ENCODE measurements around the gene RAP2C. TPM values are rescaled to one million over a fixed set of nuclear protein-coding genes. Genes with fewer than 3 reads are reported as not detected.

RAP2C gene
- total RNA-seq, 2 donors from 2014 or later, result 34.4 to 39.4 TPM

GRCh38 chrX:132209527-132209926 lies 9.7 kb downstream of the RAP2C start:
- peaks cover 6% of the 10 kb centered on the region in 2 donors for H3K36me3 Mint-ChIP-seq

GRCh38 chrX:132208422-132208821 lies 10.8 kb downstream of the RAP2C start:
- no peak for ATAC-seq
- H3K36me3 Mint-ChIP-seq, result no peaks in the 10 kb centered on the region
- no peak overlapping the region for H3K27ac Mint-ChIP-seq
- H3K9me3 Mint-ChIP-seq, result no peaks in the 10 kb centered on the region
- DNase-seq (ENCODE audit: low spot score in 2 of 2), result no peak

More at GRCh38 chrX:132209527-132209926, 9.7 kb downstream of the RAP2C start:
- no peaks in the 10 kb centered on the region for H3K9me3 Mint-ChIP-seq
- no peak for DNase-seq (ENCODE audit: low spot score in 2 of 2)
- H3K27ac Mint-ChIP-seq, result no peak overlapping the region
- ATAC-seq, result no peak

DNA sequence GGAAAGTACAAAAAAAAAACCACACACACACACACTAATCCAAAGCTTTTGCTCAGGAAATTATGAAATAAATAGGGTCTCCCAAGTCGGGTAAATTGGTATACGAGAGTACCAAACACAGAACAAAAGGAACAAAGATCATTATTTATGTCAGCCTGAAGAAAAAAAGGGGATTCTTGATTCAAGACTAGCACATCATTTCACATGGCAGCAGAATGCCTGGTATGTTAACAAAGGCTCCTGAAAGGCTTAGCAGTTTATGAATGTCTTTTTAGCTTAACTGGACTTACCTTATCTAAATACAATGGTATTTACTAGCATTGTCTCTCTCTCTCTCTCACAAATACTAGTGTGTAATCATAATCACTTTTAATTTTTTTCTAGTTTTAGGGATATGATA lies 11.3 kb downstream of the RAP2C start:
- ATAC-seq (no peak), DNase-seq (ENCODE audit: low spot score in 2 of 2) (no peak)
- H3K36me3 Mint-ChIP-seq, result no peaks in the 10 kb centered on the region
- H3K27ac Mint-ChIP-seq, result no peak overlapping the region
- H3K9me3 Mint-ChIP-seq, result no peaks in the 10 kb centered on the region

- no peak for ATAC-seq
- Mint-ChIP-seq H3K27ac (no peak overlapping the region), H3K9me3 (no peaks in the 10 kb centered on the region), H3K36me3 (no peaks in the 10 kb centered on the region)
- DNase-seq (ENCODE audit: low spot score in 2 of 2), result no peak
Measured at GRCh38 chrX:132206259-132206658, 13.0 kb downstream of the RAP2C start.

DNA sequence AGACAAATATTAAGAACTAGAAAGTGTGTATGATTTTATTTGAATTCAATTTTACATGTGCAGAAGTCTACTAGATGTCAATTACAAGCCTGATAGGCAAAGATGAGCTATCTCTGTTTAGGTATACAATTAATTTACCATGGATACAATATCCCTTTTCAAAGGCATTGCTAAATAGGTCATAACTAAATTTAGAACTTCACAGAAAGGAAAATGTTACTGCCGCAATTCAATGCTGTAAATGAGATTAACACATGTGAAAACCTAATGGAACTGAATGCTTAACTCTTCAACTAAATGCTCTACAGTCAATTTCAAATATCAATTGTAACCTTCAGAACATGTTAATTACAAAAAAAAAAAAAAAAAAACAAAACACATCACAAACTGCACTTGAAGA lies 14.6 kb downstream of the RAP2C start:
- ATAC-seq (no peak), DNase-seq (ENCODE audit: low spot score in 2 of 2) (no peak)
- H3K27ac Mint-ChIP-seq, result no peak overlapping the region
- no peaks in the 10 kb centered on the region for H3K9me3 Mint-ChIP-seq
- no peaks in the 10 kb centered on the region for H3K36me3 Mint-ChIP-seq

- Mint-ChIP-seq H3K9me3 (peaks cover 0 to 5% of the 10 kb centered on the region in 2 donors), H3K36me3 (peaks cover 0 to 6% of the 10 kb centered on the region in 2 donors), H3K27ac (no peak overlapping the region)
- DNase-seq (ENCODE audit: low spot score in 2 of 2) (no peak), ATAC-seq (no peak)
Measured at GRCh38 chrX:132200976-132201375, 18.3 kb downstream of the RAP2C start.

GRCh38 chrX:132199941-132200340 lies 19.3 kb downstream of the RAP2C start:
- Mint-ChIP-seq H3K36me3 (peaks cover 2 to 6% of the 10 kb centered on the region in 2 donors), H3K27ac (no peak overlapping the region), H3K9me3 (peaks cover 0 to 5% of the 10 kb centered on the region in 2 donors)
- no peak for ATAC-seq
- DNase-seq (ENCODE audit: low spot score in 2 of 2), result no peak

DNA sequence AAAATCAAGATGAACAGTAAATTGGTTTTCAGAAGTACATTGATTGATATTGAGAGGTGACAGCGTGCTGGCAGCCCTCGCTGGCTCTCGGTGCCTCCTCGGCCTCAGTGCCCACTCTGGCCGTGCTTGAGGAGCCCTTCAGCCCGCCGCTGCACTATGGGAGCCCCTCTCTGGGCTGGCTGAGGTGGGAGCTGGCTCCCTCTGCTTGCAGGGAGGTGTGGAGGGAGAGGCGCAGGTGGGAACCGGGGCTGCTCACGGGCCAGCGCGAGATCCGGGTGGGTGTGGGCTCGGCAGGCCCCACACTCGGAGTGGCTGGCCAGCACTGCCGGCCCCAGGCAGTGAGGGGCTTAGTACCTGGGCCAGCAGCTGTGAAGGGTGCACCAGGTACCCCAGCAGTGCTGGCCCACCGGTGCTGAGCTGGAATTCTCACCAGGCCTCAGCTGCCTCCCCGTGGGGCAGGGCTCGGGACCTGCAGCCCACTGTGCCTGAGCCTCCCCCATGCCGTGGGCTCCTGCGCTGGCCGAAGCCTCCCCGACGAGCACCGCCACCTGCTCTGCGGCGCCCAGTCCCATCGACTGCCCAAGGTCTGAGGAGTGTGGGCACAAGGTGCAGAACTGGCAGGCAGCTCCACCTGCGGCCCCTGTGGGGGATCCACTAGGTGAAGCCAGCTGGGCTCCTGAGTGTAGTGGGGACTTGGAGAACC lies 25.2 kb downstream of the RAP2C start:
- Mint-ChIP-seq H3K36me3 (peaks cover 5 to 6% of the 10 kb centered on the region in 2 donors), H3K27ac (no peak overlapping the region), H3K9me3 (peaks cover 0 to 5% of the 10 kb centered on the region in 2 donors)
- no peak for DNase-seq (ENCODE audit: low spot score in 2 of 2)
- ATAC-seq, result no peak

DNA sequence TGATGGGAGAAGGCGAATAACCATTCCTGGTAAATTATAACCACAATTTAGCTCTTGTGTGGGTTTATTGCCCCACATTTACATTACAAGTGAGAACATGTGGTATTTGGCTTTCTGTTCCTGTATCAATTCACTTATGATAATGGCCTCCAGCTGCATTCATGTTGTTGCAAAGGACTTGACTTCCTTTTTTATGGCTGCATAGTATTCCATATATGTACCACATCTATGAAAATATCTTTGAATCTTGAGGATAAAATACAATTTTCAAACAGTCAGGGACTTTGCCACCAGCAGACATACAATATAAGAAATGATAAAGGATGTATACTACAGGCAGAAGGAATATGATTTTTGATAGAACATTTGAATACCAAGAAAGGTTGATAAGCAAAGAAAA lies 27.3 kb downstream of the RAP2C start:
- ATAC-seq (no peak), DNase-seq (ENCODE audit: low spot score in 2 of 2) (no peak)
- peaks cover 0 to 5% of the 10 kb centered on the region in 2 donors for H3K9me3 Mint-ChIP-seq
- no peak overlapping the region for H3K27ac Mint-ChIP-seq
- peaks cover 5 to 6% of the 10 kb centered on the region in 2 donors for H3K36me3 Mint-ChIP-seq

- DNase-seq (ENCODE audit: low spot score in 2 of 2) (no peak), ATAC-seq (no peak)
- Mint-ChIP-seq H3K36me3 (no peaks in the 10 kb centered on the region), H3K9me3 (no peaks in the 10 kb centered on the region), H3K27ac (no peak overlapping the region)
Measured at GRCh38 chrX:132188175-132188574, 31.1 kb downstream of the RAP2C start.

DNA sequence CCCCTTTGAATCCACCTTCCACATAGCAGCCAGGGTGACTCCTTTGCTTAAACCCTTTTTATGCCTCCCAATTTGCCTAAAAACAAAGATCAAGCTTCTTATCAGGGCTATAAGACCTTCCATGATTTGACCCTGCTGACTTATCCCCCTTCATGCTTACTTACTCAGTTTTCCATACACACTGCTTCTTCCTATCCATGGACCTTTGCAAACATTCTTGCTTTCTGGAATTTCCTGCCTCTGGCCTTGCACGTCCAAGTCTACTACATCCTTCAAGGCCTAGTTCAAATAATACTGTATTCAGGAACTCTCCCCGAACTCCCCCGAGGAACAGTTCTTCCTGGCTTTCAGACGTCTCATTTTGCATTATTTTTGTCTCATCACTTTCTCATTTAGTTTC lies 31.8 kb downstream of the RAP2C start:
- no peak overlapping the region for H3K27ac Mint-ChIP-seq
- H3K9me3 Mint-ChIP-seq, result no peaks in the 10 kb centered on the region
- H3K36me3 Mint-ChIP-seq, result no peaks in the 10 kb centered on the region
- DNase-seq (ENCODE audit: low spot score in 2 of 2) (no peak), ATAC-seq (no peak)

GRCh38 chrX:132184871-132185270 lies 34.4 kb downstream of the RAP2C start:
- ATAC-seq (no peak), DNase-seq (ENCODE audit: low spot score in 2 of 2) (no peak)

GRCh38 chrX:132181364-132181763 lies 37.9 kb downstream of the RAP2C start:
- ATAC-seq (no peak), DNase-seq (ENCODE audit: low spot score in 2 of 2) (no peak)
- H3K9me3 Mint-ChIP-seq, result no peaks in the 10 kb centered on the region
- H3K27ac Mint-ChIP-seq, result no peak overlapping the region
- H3K36me3 Mint-ChIP-seq, result no peaks in the 10 kb centered on the region

More at GRCh38 chrX:132184871-132185270, 34.4 kb downstream of the RAP2C start:
- Mint-ChIP-seq H3K36me3 (no peaks in the 10 kb centered on the region), H3K9me3 (no peaks in the 10 kb centered on the region), H3K27ac (no peak overlapping the region)

DNA sequence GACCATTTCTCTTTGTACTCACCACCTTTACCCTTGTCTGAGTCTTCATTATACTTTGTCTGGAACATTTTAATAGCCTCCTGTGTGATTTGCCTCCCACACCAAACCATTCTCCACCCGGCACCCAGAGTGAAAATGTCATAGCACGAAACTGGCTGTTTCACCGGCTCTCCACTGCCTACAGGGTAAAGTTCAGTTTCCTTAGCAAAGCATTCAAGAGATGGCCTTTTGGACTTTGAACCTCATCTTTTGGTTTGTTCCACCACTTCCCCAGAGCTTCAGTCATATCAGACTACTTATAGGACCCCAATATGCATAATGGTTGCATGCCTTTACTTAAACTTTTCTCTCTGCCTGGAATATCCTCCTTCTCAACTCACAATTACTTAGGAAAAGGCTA lies 38.3 kb downstream of the RAP2C start:
- DNase-seq (ENCODE audit: low spot score in 2 of 2) (no peak), ATAC-seq (no peak)
- Mint-ChIP-seq H3K36me3 (no peaks in the 10 kb centered on the region), H3K9me3 (no peaks in the 10 kb centered on the region), H3K27ac (no peak overlapping the region)

- no peak for ATAC-seq
- Mint-ChIP-seq H3K27ac (no peak overlapping the region), H3K36me3 (no peaks in the 10 kb centered on the region), H3K9me3 (no peaks in the 10 kb centered on the region)
- DNase-seq (ENCODE audit: low spot score in 2 of 2), result no peak
Measured at GRCh38 chrX:132173647-132174046, 45.6 kb downstream of the RAP2C start.

DNA sequence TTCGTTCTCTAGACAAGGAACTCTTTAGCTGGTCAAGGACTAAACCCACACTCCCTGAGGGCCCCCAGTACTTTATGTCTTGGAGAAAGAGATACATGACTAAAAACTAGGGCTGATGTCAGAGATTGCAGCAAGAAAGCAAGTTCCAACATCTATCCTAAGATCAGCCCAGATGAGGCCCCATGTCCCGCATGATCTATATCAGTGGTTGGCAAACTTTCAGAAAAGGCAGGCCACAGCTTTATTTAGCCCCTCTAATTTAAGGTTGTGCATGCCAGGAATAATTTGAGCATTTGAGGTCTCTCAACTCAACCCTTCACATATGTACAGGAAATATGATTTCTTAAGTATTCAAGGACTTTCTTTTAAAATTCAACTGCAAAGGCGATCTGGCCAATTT lies 47.4 kb downstream of the RAP2C start:
- ATAC-seq (no peak), DNase-seq (ENCODE audit: low spot score in 2 of 2) (no peak)
- no peaks in the 10 kb centered on the region for H3K9me3 Mint-ChIP-seq
- H3K36me3 Mint-ChIP-seq, result no peaks in the 10 kb centered on the region
- H3K27ac Mint-ChIP-seq, result no peak overlapping the region

DNA sequence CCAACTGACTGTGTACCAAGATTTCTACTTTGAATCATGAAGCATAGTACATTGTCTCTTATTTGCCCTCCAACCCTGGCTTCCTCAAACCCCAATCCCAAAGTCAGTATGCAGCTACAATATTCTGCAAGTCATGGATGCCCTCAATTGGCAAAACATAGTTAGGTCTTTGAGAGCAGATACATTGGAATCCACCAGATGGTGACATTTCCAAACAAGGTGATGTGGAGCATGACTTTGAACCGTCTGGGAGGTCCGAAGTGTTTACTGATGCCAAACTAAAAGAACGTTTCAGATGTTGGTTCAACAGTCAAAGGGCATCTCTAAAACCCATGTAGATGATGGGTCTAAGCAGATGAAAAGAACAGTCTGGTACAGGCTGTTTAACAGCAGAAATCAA lies 47.8 kb downstream of the RAP2C start:
- ATAC-seq (no peak), DNase-seq (ENCODE audit: low spot score in 2 of 2) (no peak)
- H3K36me3 Mint-ChIP-seq, result no peaks in the 10 kb centered on the region
- H3K9me3 Mint-ChIP-seq, result no peaks in the 10 kb centered on the region
- no peak overlapping the region for H3K27ac Mint-ChIP-seq

DNA sequence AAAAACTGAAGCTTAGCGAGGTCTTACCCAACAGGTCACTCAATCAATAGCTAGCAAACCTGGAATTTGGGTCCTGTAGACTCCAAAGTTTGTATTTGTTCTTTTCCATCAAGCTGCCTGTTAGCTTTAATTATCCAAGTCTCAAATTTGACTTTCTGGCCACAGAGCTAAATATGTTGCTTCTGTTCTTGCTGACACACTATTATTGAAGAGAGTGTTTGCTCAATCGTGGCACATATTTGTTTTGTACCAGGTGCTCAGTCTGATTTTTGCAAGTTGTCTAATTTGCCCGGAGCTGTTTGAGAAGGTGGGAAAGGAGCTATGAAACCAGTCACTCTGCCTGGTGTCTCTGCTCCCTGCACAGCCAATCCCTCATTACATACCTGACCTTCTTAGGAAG lies 49.7 kb downstream of the RAP2C start:
- Mint-ChIP-seq H3K36me3 (no peaks in the 10 kb centered on the region), H3K9me3 (no peaks in the 10 kb centered on the region), H3K27ac (no peak overlapping the region)
- DNase-seq (ENCODE audit: low spot score in 2 of 2), result no peak
- ATAC-seq, result no peak

All from activated naive CD4-positive, alpha-beta T cell treated with anti-CD3 and anti-CD28 coated beads, Interleukin-2, amount 50 U/mL, for 72 hours (primary cell).